ENCODE data around the gene FAM111B. TPM values are rescaled to one million over a fixed set of nuclear protein-coding genes. Genes with fewer than 3 reads are reported as not detected.
A peak's percentile ranks its signal among the peaks of the same experiment; 100 is the strongest.

FAM111B gene
- total and polyA plus RNA-seq, 9 donors = 0.12 to 1.9 (median 0.18) TPM; not detected in 2

GRCh38 chr11:59144096-59144495, 37.1 kb downstream of the FAM111B start:
- 83 to 86% (median 85%) methylated on average over 1 of the region's 1 CpG for whole genome bisulfite sequencing, 3 donors

DNA sequence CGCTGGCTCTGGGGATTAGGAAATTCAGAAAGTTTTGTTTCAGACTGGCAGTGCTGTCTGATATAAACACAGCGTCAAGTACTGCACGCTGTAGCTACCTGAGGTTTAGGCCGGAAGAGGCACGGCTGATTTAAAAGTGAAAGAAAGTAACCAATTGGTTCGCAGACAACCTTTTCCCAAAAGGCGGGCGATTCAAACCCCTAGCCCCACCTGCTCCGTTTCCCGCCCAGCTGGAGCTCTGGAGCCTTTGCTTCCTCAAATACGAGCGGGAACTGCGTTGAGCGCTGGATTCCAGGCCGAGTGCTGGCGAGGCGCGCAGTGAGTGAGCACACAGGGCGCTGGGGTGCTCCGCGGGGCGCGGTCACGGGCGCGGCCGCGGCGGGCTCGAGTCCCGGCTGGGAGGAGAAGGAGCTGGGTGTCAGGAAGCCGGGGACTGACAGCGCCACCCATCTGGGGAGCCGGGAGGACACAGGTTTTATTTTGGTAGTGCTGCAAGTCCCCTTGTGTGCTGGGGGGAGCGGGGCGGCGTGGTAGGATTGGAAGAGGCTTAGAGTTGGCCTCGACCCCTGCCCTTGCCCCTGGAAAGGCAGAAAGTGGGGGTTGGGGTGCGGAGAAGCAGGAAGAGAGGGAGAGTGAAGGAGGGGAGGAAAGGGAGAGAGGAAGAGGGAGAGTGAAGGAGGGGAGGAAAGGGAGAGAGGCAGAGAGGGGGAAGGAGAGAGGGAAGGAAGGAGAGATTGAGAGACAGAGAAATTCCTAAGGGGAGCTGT, 37.7 kb downstream of the FAM111B start:
- H3K4me1 ChIP-seq (ENCODE audit: insufficient read depth) = peaks cover 6% of the 10 kb centered on the region
- peak overlapping the region; percentile 38 to 87 for H3K27ac ChIP-seq
- 1 to 2% (median 2%) methylated on average over 39 of the region's 39 CpGs for WGBS, 3 donors
- intact Hi-C loops (cut with DNase I) = no loop called here
- no peaks in the 10 kb centered on the region for H3K36me3 ChIP-seq
- H3K27me3 ChIP-seq = no peaks in the 10 kb centered on the region
- peak; percentile 78 to 86 (median 81) for DNase-seq
- TF ChIP-seq EP300 (IDR thresholded peaks at IDR 0.05) (no peak), POLR2A (IDR thresholded peaks at IDR 0.05) (no peak)
- TF ChIP-seq, protein P1, sequence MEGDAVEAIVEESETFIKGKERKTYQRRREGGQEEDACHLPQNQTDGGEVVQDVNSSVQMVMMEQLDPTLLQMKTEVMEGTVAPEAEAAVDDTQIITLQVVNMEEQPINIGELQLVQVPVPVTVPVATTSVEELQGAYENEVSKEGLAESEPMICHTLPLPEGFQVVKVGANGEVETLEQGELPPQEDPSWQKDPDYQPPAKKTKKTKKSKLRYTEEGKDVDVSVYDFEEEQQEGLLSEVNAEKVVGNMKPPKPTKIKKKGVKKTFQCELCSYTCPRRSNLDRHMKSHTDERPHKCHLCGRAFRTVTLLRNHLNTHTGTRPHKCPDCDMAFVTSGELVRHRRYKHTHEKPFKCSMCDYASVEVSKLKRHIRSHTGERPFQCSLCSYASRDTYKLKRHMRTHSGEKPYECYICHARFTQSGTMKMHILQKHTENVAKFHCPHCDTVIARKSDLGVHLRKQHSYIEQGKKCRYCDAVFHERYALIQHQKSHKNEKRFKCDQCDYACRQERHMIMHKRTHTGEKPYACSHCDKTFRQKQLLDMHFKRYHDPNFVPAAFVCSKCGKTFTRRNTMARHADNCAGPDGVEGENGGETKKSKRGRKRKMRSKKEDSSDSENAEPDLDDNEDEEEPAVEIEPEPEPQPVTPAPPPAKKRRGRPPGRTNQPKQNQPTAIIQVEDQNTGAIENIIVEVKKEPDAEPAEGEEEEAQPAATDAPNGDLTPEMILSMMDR (IDR thresholded peaks at IDR 0.05) = no peak
- H3K9me3 ChIP-seq = no peaks in the 10 kb centered on the region
- H3K4me3 ChIP-seq = peak overlapping the region; percentile 43

More at GRCh38 chr11:59144096-59144495, 37.1 kb downstream of the FAM111B start:
- no peak for DNase-seq
- H3K27ac ChIP-seq = peak overlapping the region; percentile 38 to 87
- no peaks in the 10 kb centered on the region for H3K27me3 ChIP-seq
- peak overlapping the region; percentile 43 for H3K4me3 ChIP-seq
- H3K4me1 ChIP-seq (ENCODE audit: insufficient read depth) = peaks cover 6% of the 10 kb centered on the region
- no peaks in the 10 kb centered on the region for H3K9me3 ChIP-seq
- intact Hi-C loops (cut with DNase I) = no loop called here
- no peak for TF ChIP-seq POLR2A (IDR thresholded peaks at IDR 0.05)
- TF ChIP-seq, protein P1 (IDR thresholded peaks at IDR 0.05) = no peak
- no peak for TF ChIP-seq EP300 (IDR thresholded peaks at IDR 0.05)
- no peaks in the 10 kb centered on the region for H3K36me3 ChIP-seq

- no peak overlapping the region for H3K4me3 ChIP-seq
- intact Hi-C loops (cut with DNase I) = no loop called here
- no peak overlapping the region for H3K27ac ChIP-seq
These were observed 38.5 kb downstream of the FAM111B start for GRCh38 chr11:59145534-59145933.

DNA sequence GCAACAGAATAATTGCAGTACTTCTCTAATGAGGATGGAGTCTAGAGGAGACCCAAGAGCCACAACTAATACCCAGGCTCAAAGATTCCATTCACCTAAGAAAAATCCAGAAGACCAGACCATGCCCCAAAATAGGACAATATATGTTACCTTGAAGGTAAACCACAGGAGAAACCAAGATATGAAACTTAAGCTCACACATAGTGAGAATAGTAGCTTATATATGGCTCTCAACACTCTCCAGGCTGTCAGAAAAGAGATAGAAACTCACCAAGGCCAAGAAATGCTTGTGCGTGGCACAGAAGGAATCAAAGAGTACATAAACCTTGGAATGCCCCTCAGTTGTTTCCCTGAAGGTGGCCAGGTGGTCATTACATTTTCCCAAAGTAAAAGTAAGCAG, 44.7 kb downstream of the FAM111B start:
- intact Hi-C loops (cut with DNase I) = no loop called here
- Histone ChIP-seq H3K4me1 (ENCODE audit: insufficient read depth) (no peaks in the 10 kb centered on the region), H3K27ac (no peak overlapping the region), H3K9me3 (no peaks in the 10 kb centered on the region), H3K27me3 (no peaks in the 10 kb centered on the region), H3K4me3 (no peak overlapping the region), H3K36me3 (no peaks in the 10 kb centered on the region)
- 97 to 98% (median 97%) methylated on average over 1 of the region's 1 CpG for WGBS, 3 donors
- DNase-seq = no peak
- no peak for TF ChIP-seq POLR2A (IDR thresholded peaks at IDR 0.05)
- TF ChIP-seq, protein P1 (IDR thresholded peaks at IDR 0.05) = no peak
- TF ChIP-seq EP300 (IDR thresholded peaks at IDR 0.05) = no peak

More at GRCh38 chr11:59145534-59145933, 38.5 kb downstream of the FAM111B start:
- H3K9me3 ChIP-seq = no peaks in the 10 kb centered on the region
- DNase-seq = no peak
- 57 to 69% (median 59%) methylated on average over 4 of the region's 4 CpGs for WGBS, 3 donors
- no peaks in the 10 kb centered on the region for H3K27me3 ChIP-seq
- H3K4me1 ChIP-seq (ENCODE audit: insufficient read depth) = peaks cover 6% of the 10 kb centered on the region
- H3K36me3 ChIP-seq = no peaks in the 10 kb centered on the region
- no peak for TF ChIP-seq EP300 (IDR thresholded peaks at IDR 0.05)
- TF ChIP-seq, protein P1 (IDR thresholded peaks at IDR 0.05) = no peak
- no peak for TF ChIP-seq POLR2A (IDR thresholded peaks at IDR 0.05)
